ENCODE results near the gene GSTM4. TPM values are rescaled to one million over a fixed set of nuclear protein-coding genes. Genes with fewer than 3 reads are reported as not detected.

GSTM4 gene
- total RNA-seq, 2 experiments from 2014 or later: 17.0 to 18.5 TPM

- peaks cover 10% of the 10 kb centered on the region for H3K36me3 Mint-ChIP-seq (ENCODE audit: low read depth)
- ATAC-seq (peak; percentile 50), DNase-seq (peak; percentile 81)
- H3K9me3 Mint-ChIP-seq (ENCODE audit: insufficient read depth): no peaks in the 10 kb centered on the region
- H3K27ac Mint-ChIP-seq: peak within 1 kb of the TSS; percentile 96
- H3K4me1 Mint-ChIP-seq (ENCODE audit: low read depth): peaks cover 69% of the 10 kb centered on the region
- ChIA-PET POLR2A (interaction anchor here (0.9 to 3.9 kb wide), 5 partner anchors 17 to 364 kb away, joined by 4 to 52 read pairs (median 5); partner anchors contain the start of genes AHCYL1 and GNAI3), CTCF (interaction anchor here (0.5 to 5.1 kb wide), 13 partner anchors 10 to 365 kb away, joined by 3 to 34 read pairs (median 6); partner anchors contain the start of genes AHCYL1, CYB561D1 and GNAI3)
- no peaks in the 10 kb centered on the region for H3K27me3 Mint-ChIP-seq (ENCODE audit: low read depth)
- H3K4me3 Mint-ChIP-seq: peak within 1 kb of the TSS; percentile 95
These were observed 36.1 kb upstream of the GSTM4 start, which contains the start of the genes AMPD2 and GNAT2 for GRCh38 chr1:109619576-109620400. Gene AMPD2, plus strand, starts transcription at chr1:109619837. Its CDS starts 1,339 bp downstream, at chr1:109621176. Gene GNAT2, minus strand, starts transcription at chr1:109619616. Its CDS starts 6,746 bp downstream, at chr1:109612870.

GRCh38 chr1:109620401-109620791 is 35.5 kb upstream of the GSTM4 start:
- Mint-ChIP-seq H3K36me3 (ENCODE audit: low read depth) (peaks cover 12% of the 10 kb centered on the region), H3K4me1 (ENCODE audit: low read depth) (peaks cover 74% of the 10 kb centered on the region), H3K4me3 (peak overlapping the region; percentile 95), H3K27me3 (ENCODE audit: low read depth) (no peaks in the 10 kb centered on the region), H3K27ac (peak overlapping the region; percentile 96), H3K9me3 (ENCODE audit: insufficient read depth) (no peaks in the 10 kb centered on the region)
- ATAC-seq: no peak
- ChIA-PET CTCF (interaction anchor here (0.9 to 5.1 kb wide), 10 partner anchors 10 to 364 kb away, joined by 3 to 34 read pairs (median 7); partner anchors contain the start of genes AHCYL1, CYB561D1 and GNAI3), POLR2A (interaction anchor here (0.7 to 3.9 kb wide), 7 partner anchors 9 to 364 kb away, joined by 3 to 52 read pairs (median 4); partner anchors contain the start of genes AHCYL1 and GNAI3)
- DNase-seq: no peak

GRCh38 chr1:109620841-109621286 is 35.0 kb upstream of the GSTM4 start:
- DNase-seq (peak; percentile 99), ATAC-seq (peak; percentile 83)
- ChIA-PET CTCF (interaction anchor here (0.9 to 5.1 kb wide), 10 partner anchors 10 to 364 kb away, joined by 3 to 34 read pairs (median 7); partner anchors contain the start of genes AHCYL1, CYB561D1 and GNAI3), POLR2A (interaction anchor here (0.7 to 3.9 kb wide), 6 partner anchors 8 to 363 kb away, joined by 3 to 52 read pairs (median 4); partner anchors contain the start of genes AHCYL1 and GNAI3)
- Mint-ChIP-seq H3K27me3 (ENCODE audit: low read depth) (no peaks in the 10 kb centered on the region), H3K4me3 (peak overlapping the region; percentile 95), H3K9me3 (ENCODE audit: insufficient read depth) (no peaks in the 10 kb centered on the region), H3K36me3 (ENCODE audit: low read depth) (peaks cover 13% of the 10 kb centered on the region), H3K27ac (peak overlapping the region; percentile 96), H3K4me1 (ENCODE audit: low read depth) (peaks cover 74% of the 10 kb centered on the region)

GRCh38 chr1:109621379-109622136 is 34.3 kb upstream of the GSTM4 start:
- ChIA-PET POLR2A (interaction anchor here (0.9 to 3.9 kb wide), 3 partner anchors 13 to 75 kb away, joined by 3 to 52 read pairs (median 4); partner anchors contain the start of gene GNAI3), CTCF (interaction anchor here (5.1 to 11.1 kb wide), 2 partner anchors 17 to 76 kb away, joined by 34 to 129 read pairs; no protein-coding TSS in a partner anchor)
- Mint-ChIP-seq H3K9me3 (ENCODE audit: insufficient read depth) (no peaks in the 10 kb centered on the region), H3K36me3 (ENCODE audit: low read depth) (peaks cover 17% of the 10 kb centered on the region), H3K4me3 (peak overlapping the region; percentile 95), H3K27me3 (ENCODE audit: low read depth) (no peaks in the 10 kb centered on the region), H3K27ac (peak overlapping the region; percentile 96), H3K4me1 (ENCODE audit: low read depth) (peaks cover 68% of the 10 kb centered on the region)
- ATAC-seq (peak; percentile 5), DNase-seq (peak; percentile 22)

- CTCF ChIA-PET: interaction anchor here (0.6 to 11.1 kb wide), 2 partner anchors 17 to 75 kb away, joined by 3 to 129 read pairs; no protein-coding TSS in a partner anchor
These were observed 33.6 kb upstream of the GSTM4 start for GRCh38 chr1:109622137-109622892.

GRCh38 chr1:109622895-109623294 is 33.0 kb upstream of the GSTM4 start:
- ATAC-seq (no peak), DNase-seq (peak; percentile 21)
- H3K9me3 Mint-ChIP-seq (ENCODE audit: insufficient read depth): no peaks in the 10 kb centered on the region
- POLR2A ChIA-PET: interaction anchor here (1.9 kb wide), 1 partner anchor 74 kb away, joined by 20 read pairs; the partner anchor contains the start of gene GNAI3
- H3K4me3 Mint-ChIP-seq: peak overlapping the region; percentile 95
- CTCF ChIA-PET: interaction anchor here (0.6 to 11.1 kb wide), 4 partner anchors 16 to 90 kb away, joined by 3 to 129 read pairs (median 16); no protein-coding TSS in a partner anchor
- H3K27me3 Mint-ChIP-seq (ENCODE audit: low read depth): no peaks in the 10 kb centered on the region
- peaks cover 57% of the 10 kb centered on the region for H3K4me1 Mint-ChIP-seq (ENCODE audit: low read depth)
- H3K36me3 Mint-ChIP-seq (ENCODE audit: low read depth): peaks cover 24% of the 10 kb centered on the region
- H3K27ac Mint-ChIP-seq: peak overlapping the region; percentile 96

More at GRCh38 chr1:109622137-109622892, 33.6 kb upstream of the GSTM4 start:
- Mint-ChIP-seq H3K4me1 (ENCODE audit: low read depth) (peaks cover 61% of the 10 kb centered on the region), H3K36me3 (ENCODE audit: low read depth) (peaks cover 18% of the 10 kb centered on the region), H3K27ac (peak overlapping the region; percentile 96), H3K27me3 (ENCODE audit: low read depth) (no peaks in the 10 kb centered on the region), H3K9me3 (ENCODE audit: insufficient read depth) (no peaks in the 10 kb centered on the region), H3K4me3 (peak overlapping the region; percentile 95)
- peak; percentile 18 for DNase-seq
- no peak for ATAC-seq
- POLR2A ChIA-PET: interaction anchor here (0.9 to 3.9 kb wide), 3 partner anchors 73 to 76 kb away, joined by 3 to 52 read pairs (median 20); partner anchors contain the start of gene GNAI3

GRCh38 chr1:109623601-109624161 is 32.2 kb upstream of the GSTM4 start:
- Mint-ChIP-seq H3K4me1 (ENCODE audit: low read depth) (peaks cover 52% of the 10 kb centered on the region), H3K27ac (peak overlapping the region; percentile 96), H3K36me3 (ENCODE audit: low read depth) (peaks cover 30% of the 10 kb centered on the region), H3K9me3 (ENCODE audit: insufficient read depth) (no peaks in the 10 kb centered on the region), H3K27me3 (ENCODE audit: low read depth) (no peaks in the 10 kb centered on the region), H3K4me3 (peak overlapping the region; percentile 95)
- ATAC-seq: no peak
- peak; percentile 24 for DNase-seq
- POLR2A ChIA-PET: interaction anchor here (1.2 to 1.9 kb wide), 4 partner anchors 11 to 77 kb away, joined by 5 to 20 read pairs (median 8); partner anchors contain the start of gene GNAI3
- CTCF ChIA-PET: interaction anchor here (1.2 to 11.1 kb wide), 7 partner anchors 15 to 361 kb away, joined by 3 to 129 read pairs (median 8); partner anchors contain the start of genes AHCYL1 and GNAI3

GRCh38 chr1:109624201-109625010 is 31.5 kb upstream of the GSTM4 start:
- H3K27ac Mint-ChIP-seq: peak overlapping the region; percentile 96
- H3K4me3 Mint-ChIP-seq: peak overlapping the region; percentile 95
- ATAC-seq (peak; percentile 3), DNase-seq (peak; percentile 54)
- H3K27me3 Mint-ChIP-seq (ENCODE audit: low read depth): no peaks in the 10 kb centered on the region
- ChIA-PET CTCF (interaction anchor here (0.9 to 11.1 kb wide), 10 partner anchors 13 to 360 kb away, joined by 3 to 129 read pairs (median 6); partner anchors contain the start of genes AHCYL1 and GNAI3), POLR2A (interaction anchor here (1.2 to 1.9 kb wide), 4 partner anchors 11 to 78 kb away, joined by 5 to 20 read pairs (median 8); partner anchors contain the start of gene GNAI3)
- peaks cover 44% of the 10 kb centered on the region for H3K4me1 Mint-ChIP-seq (ENCODE audit: low read depth)
- no peaks in the 10 kb centered on the region for H3K9me3 Mint-ChIP-seq (ENCODE audit: insufficient read depth)
- H3K36me3 Mint-ChIP-seq (ENCODE audit: low read depth): peaks cover 34% of the 10 kb centered on the region

GRCh38 chr1:109625176-109625575 is 30.7 kb upstream of the GSTM4 start:
- ChIA-PET POLR2A (interaction anchor here (0.6 to 1.8 kb wide), 5 partner anchors 10 to 451 kb away, joined by 3 to 8 read pairs (median 5); partner anchors contain the start of gene GNAI3), CTCF (interaction anchor here (0.6 to 11.1 kb wide), 9 partner anchors 14 to 151 kb away, joined by 3 to 129 read pairs (median 5); partner anchors contain the start of gene GNAI3)
- peak overlapping the region; percentile 96 for H3K27ac Mint-ChIP-seq
- H3K4me3 Mint-ChIP-seq: no peak overlapping the region
- H3K4me1 Mint-ChIP-seq (ENCODE audit: low read depth): peaks cover 44% of the 10 kb centered on the region
- H3K27me3 Mint-ChIP-seq (ENCODE audit: low read depth): no peaks in the 10 kb centered on the region
- no peaks in the 10 kb centered on the region for H3K9me3 Mint-ChIP-seq (ENCODE audit: insufficient read depth)
- ATAC-seq (no peak), DNase-seq (peak; percentile 17)
- H3K36me3 Mint-ChIP-seq (ENCODE audit: low read depth): peaks cover 42% of the 10 kb centered on the region

All from activated CD8-positive, alpha-beta T cell treated with anti-CD3 and anti-CD28 coated beads, Interleukin-2, amount 10 ng/mL, durations not matched to agents 7 days and 5 days (primary cell).